Forelimb muscle (tissue), 1 donor: ENCODE data around the gene LRP1B. TPM values are rescaled to one million over a fixed set of nuclear protein-coding genes. Genes with fewer than 3 reads are reported as not detected.

ENCODE experiments used
- DNase-seq: peaks from one replicate; pipeline ENCODE4 v3.0.0-alpha.2; 2013; ENCODE audit warnings: low read depth
- polyA plus RNA-seq: library from polyadenylated mRNA; unstranded; fragments of 120-200 nt; gene quantifications from one replicate; pipeline ENCODE4 v1.2.1, GENCODE V29; 2013; ENCODE audit not compliant: insufficient read length

Gene LRP1B
- polyA plus RNA-seq, 1 donor: 2.2 TPM

DNA sequence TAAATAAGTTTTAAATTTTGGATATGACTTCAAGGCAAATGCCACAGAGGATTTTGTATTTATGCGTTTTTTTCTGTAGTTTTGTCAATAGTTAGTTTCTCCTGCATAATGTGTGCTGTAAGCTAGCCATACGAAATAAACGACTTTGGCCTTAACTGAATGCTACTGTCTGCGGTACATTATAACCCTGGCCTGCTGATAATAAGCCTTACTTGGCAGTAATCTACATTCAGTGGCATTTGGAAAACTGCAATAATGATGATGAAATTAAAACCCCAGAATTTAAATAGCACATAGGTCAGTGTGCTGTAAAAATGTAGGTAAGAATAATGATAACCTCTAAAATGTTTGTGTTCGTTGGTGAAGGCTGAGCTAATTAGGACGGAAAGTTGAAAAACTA is 88.8 kb downstream of the LRP1B start:
- no peak for DNase-seq

GRCh38 chr2:142041105-142041504 is 89.7 kb downstream of the LRP1B start:
- DNase-seq: no peak

GRCh38 chr2:142040556-142040955 is 90.3 kb downstream of the LRP1B start:
- DNase-seq: no peak

DNA sequence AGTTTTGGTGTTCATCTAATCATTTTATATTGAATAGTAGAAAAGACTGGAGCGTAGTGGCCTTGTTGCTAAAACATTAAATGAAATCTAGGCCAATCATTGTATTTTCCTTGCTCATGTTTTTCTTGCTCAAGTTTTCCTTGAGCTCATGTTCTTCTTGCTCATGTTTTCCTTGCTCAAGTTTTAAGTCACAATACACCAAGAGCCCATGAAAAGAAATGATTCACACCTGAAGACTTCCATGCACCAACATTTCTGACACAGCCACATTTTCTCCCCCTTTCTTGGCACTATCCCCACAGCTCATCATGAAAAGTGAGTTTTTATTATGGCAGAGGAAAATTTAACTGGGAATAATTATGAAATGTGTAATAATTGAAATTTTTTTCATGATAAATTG is 92.0 kb downstream of the LRP1B start:
- DNase-seq: no peak

DNA sequence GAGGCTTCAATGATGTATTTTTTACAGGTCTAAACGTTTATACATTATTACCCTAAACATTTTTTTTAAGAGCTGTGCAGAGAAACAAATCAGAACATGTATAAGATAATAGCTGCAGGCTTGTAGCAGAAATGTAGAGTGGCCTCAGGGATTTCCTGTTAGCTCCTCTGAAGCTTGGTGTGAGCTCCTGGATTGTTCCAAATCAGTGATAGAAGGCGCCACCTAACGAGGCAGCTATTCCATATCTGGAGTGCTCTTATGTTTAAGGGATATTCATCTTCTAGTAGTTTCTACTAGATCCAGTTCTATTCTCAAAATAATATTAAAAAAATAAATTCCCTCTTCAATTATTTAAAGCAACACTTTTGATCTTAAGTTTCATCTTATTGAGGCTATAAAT is 93.1 kb downstream of the LRP1B start:
- DNase-seq: no peak

DNA sequence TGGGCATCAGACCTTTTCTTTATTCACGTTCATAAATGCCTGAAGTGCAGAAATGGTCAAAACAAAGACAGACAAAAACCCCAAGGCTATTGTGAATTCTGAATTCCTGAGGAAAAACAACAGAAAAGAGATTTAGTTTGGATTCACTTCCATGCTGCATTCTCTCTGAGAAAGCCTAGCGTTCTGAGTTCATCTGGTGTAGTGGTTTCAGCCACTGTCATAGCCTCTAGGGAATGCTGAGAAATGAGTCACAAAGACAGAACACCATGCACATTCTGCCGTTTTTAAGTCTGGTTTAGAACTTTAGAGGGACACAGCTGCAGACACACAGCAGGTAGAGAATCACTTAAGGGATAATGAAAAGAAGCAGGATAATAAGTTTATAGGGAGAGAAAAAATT is 93.8 kb downstream of the LRP1B start:
- DNase-seq: no peak

GRCh38 chr2:142033393-142033792 is 97.4 kb downstream of the LRP1B start:
- DNase-seq: no peak

GRCh38 chr2:142031656-142032055 is 99.2 kb downstream of the LRP1B start:
- no peak for DNase-seq

GRCh38 chr2:142030735-142031134 is 100.1 kb downstream of the LRP1B start:
- DNase-seq: no peak

GRCh38 chr2:142029974-142030373 is 100.8 kb downstream of the LRP1B start:
- no peak for DNase-seq

GRCh38 chr2:142025394-142025793 is 105.4 kb downstream of the LRP1B start:
- DNase-seq: no peak

- no peak for DNase-seq
Observed at GRCh38 chr2:142020368-142020767, 110.4 kb downstream of the LRP1B start.

- DNase-seq: no peak
Observed at GRCh38 chr2:142014536-142014935, 116.3 kb downstream of the LRP1B start.

- DNase-seq: no peak
Observed at GRCh38 chr2:142012797-142013196, 118.0 kb downstream of the LRP1B start.

GRCh38 chr2:142010477-142011270 is 120.1 kb downstream of the LRP1B start:
- DNase-seq: no peak

DNA sequence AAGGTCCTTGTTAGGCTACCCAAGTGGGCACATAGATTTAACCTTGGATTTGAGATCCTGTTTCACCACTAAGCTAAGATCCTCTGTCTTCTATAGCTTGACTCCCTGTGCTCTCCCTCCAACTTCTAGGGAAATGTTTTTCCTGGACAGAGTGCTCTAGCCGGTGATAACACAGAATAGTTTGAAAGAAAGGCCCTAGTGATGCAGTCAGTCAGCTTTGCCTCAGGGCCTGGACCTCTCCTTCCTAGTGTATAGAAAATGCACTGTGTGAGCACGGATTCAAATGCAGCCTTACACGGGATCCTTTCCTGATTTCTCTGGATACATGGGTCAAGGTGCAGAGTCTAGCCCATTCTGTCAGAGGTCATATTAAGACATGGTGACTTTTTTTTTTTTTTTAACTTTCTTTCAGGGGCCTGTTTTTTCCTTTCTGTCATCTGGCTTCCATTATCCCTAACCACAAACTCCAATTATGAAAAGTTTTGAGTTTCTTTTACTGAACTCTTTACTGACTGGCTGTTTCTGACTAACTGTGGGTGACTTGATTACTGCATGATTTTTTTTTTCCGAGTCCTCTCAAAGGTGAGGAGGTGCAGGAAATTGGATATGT is 122.6 kb downstream of the LRP1B start:
- DNase-seq: no peak

DNA sequence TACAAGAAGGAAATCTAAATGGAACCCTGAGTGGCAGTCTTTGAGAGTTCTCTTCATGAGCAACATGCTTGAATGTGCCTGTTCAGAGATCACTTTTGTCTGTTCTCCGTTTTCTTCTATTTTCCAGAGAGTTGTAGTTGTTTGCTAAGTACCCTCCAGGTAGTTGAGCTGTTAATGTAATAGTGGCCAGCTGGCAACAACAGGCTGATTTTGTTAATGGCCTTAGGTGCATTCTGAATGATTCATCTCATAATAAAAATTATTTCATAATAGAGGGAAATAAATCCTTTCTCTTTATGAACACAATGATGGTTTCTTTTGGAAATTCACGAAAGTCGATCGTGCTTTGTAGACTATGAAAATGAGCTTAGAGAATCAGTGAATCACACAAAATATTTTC is 136.8 kb downstream of the LRP1B start:
- no peak for DNase-seq

DNA sequence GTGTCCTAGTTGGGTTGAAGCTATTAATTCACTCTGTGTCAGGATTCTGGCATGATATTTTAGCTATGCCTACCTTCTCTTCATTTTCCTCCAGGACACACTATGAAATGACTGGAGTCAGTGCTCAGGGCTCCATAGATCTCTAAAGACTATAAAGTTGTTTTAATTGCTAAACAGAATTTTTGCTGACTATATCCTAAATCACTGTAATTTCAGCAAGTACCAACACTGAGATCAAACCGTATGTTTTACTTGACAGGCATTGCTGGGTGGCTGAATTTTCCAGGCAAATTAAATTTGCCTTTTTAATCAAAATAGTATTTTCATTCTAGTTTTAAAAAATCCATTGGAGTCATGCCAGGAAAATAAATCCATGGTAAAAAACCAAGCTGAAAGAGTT is 138.1 kb downstream of the LRP1B start:
- DNase-seq: no peak

- DNase-seq: no peak
Observed at GRCh38 chr2:141968433-141968832, 162.4 kb downstream of the LRP1B start.

DNA sequence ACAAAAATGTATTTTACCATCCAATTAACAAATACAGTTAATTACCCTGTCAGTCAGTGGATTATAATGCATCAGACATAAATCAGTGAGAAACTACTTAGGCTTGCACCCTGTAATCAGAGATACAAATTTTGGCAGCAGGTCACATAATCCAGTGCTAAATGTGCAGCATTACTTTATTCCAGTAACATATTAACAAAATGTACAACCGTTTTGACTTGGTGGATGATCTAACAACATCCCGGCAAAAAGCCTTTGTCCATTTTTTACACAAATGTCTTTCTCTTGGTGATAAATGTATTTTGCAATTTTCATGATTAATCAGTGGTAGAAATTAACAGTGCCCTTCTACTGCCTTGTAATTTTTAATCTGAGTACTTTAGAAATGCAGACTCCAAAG is 162.8 kb downstream of the LRP1B start:
- no peak for DNase-seq

DNA sequence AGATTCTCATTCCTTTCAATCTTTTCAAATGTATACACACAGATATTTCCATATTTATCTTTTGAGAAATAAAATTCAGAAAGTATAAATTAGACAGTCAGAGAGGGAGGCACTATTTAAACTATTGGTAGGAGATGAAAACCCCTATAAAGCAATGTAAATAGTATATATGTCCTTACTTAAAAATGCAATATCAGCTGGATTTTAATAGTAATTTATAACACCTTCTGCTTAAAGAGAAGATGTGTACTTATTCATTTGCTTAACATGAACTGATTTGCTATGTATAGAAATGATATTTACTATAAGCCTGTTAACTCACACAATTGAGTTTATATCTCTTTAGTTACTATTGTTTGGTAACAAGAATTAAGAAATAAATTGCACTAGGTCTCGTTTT is 163.3 kb downstream of the LRP1B start:
- no peak for DNase-seq

GRCh38 chr2:141959941-141960340 is 170.9 kb downstream of the LRP1B start:
- DNase-seq: no peak

- DNase-seq: no peak
Observed at GRCh38 chr2:141959016-141959415, 171.8 kb downstream of the LRP1B start.
